ENCODE measurements around the gene GABBR2.

The GABBR2 gene

GRCh38 chr9:98399950-98400683 lies 308.6 kb downstream of the GABBR2 start:
- ATAC-seq (no peak), DNase-seq (no peak)

GRCh38 chr9:98396656-98397055 lies 312.1 kb downstream of the GABBR2 start:
- DNase-seq = no peak
- ATAC-seq = no peak

- ATAC-seq (no peak), DNase-seq (no peak)
Observed at GRCh38 chr9:98396236-98396635, 312.5 kb downstream of the GABBR2 start.

GRCh38 chr9:98391867-98392266 lies 316.9 kb downstream of the GABBR2 start:
- DNase-seq (no peak), ATAC-seq (no peak)

GRCh38 chr9:98391406-98391805 lies 317.3 kb downstream of the GABBR2 start:
- DNase-seq (no peak), ATAC-seq (no peak)

- no peak for ATAC-seq
Observed at GRCh38 chr9:98385751-98386150, 323.0 kb downstream of the GABBR2 start.

GRCh38 chr9:98383758-98384157 lies 325.0 kb downstream of the GABBR2 start:
- ATAC-seq (no peak), DNase-seq (no peak)

More at GRCh38 chr9:98385751-98386150, 323.0 kb downstream of the GABBR2 start:
- DNase-seq = no peak

- no peak for DNase-seq
Observed at GRCh38 chr9:98381311-98382103, 327.2 kb downstream of the GABBR2 start.

GRCh38 chr9:98380065-98380681 lies 328.6 kb downstream of the GABBR2 start:
- DNase-seq (no peak), ATAC-seq (no peak)

More at GRCh38 chr9:98381311-98382103, 327.2 kb downstream of the GABBR2 start:
- no peak for ATAC-seq

GRCh38 chr9:98379572-98379971 lies 329.2 kb downstream of the GABBR2 start:
- DNase-seq = no peak
- ATAC-seq = no peak

GRCh38 chr9:98378794-98379193 lies 329.9 kb downstream of the GABBR2 start:
- ATAC-seq (no peak), DNase-seq (no peak)

- ATAC-seq = no peak
- DNase-seq = no peak
Observed at GRCh38 chr9:98378206-98378780, 330.4 kb downstream of the GABBR2 start.

GRCh38 chr9:98375138-98375726 lies 333.5 kb downstream of the GABBR2 start:
- no peak for DNase-seq

GRCh38 chr9:98374385-98375051 lies 334.2 kb downstream of the GABBR2 start:
- DNase-seq (no peak), ATAC-seq (no peak)

More at GRCh38 chr9:98375138-98375726, 333.5 kb downstream of the GABBR2 start:
- no peak for ATAC-seq

- ATAC-seq (no peak), DNase-seq (no peak)
Observed at GRCh38 chr9:98373609-98374008, 335.1 kb downstream of the GABBR2 start.

- DNase-seq = no peak
- ATAC-seq = no peak
Observed at GRCh38 chr9:98372077-98372836, 336.5 kb downstream of the GABBR2 start.

GRCh38 chr9:98370976-98371315 lies 337.8 kb downstream of the GABBR2 start:
- no peak for ATAC-seq
- no peak for DNase-seq

GRCh38 chr9:98370300-98370975 lies 338.3 kb downstream of the GABBR2 start:
- DNase-seq = no peak
- no peak for ATAC-seq

GRCh38 chr9:98369896-98370295 lies 338.8 kb downstream of the GABBR2 start:
- no peak for DNase-seq
- ATAC-seq = no peak

GRCh38 chr9:98369471-98369870 lies 339.3 kb downstream of the GABBR2 start:
- ATAC-seq = no peak
- DNase-seq = no peak

- DNase-seq (no peak), ATAC-seq (no peak)
Observed at GRCh38 chr9:98369066-98369425, 339.7 kb downstream of the GABBR2 start.

All from stimulated activated naive CD8-positive, alpha-beta T cell treated with anti-CD3 and anti-CD28 coated beads, Interleukin-15, Interleukin-2, amounts not matched to agents 100 U/mL and 50 U/mL, for 24 hours (primary cell).